ENCODE measurements around the gene MRGPRX1. TPM values are rescaled to one million over a fixed set of nuclear protein-coding genes. Genes with fewer than 3 reads are reported as not detected.
"Not testable (repeated sequence)": the region's sequence is repeated elsewhere in the genome, so short reads cannot be mapped to it uniquely, and the experiment has no call there.

MRGPRX1 gene
- not detected for total RNA-seq

DNA sequence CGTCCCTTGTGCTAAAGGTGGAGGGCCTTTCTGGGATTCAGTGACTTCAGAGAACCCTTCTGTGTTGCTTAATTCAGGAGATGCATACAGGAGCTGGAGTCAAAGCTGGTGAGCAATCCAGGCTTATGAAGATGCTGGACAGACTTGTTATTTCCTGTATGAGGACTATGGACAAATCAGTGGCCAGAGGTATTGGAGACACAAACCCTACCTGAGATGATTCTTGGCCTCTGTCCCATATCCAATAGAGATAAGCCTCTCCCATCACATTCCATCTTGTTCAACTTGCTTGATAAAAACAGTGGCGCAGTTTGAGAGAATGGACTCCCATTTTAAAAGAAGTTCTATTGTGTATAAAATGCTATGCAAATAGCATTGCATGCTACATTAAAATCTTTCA is at the start of gene MRGPRX1:
MRGPRX1 (minus strand) TSS at position 101 of the 400 bp plus-strand sequence. CDS start 4,630 bp downstream, outside the sequence.
- CTCF ChIA-PET = no interaction called here

DNA sequence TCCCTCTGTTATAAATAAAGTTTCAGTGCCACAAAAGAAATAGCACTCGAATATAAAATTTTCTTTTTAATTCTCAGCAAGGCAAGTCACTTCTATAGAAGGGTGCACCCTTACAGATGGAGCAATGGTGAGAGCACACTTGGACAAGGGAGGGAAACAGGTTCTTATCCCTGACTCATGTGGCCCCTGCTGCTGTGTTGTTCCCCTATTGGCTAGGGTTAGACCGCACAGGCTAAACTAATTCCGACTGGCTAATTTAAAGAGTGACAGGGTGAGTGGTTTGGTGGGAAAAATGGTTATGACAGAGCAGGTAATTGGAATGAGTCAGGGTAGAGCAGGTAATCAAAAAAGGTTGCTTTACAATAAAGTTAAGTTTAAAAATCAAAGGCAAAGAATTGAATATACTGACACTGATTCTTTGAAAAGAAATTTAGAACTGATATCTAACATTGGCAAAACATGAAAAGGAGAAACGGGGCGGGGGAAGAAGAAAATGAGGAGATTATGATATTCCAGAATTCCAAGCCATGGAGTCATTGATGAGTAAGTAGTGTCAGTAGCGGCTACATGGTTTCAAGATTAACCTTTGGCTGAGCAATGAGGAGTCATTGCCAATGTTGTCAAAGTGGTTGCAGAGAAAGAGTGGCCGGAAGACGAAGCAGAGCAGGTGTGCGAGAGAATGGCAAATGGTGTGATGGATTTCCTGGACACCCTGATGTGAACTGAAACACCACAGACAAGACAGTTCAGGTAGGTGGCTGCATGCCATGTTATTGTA is 48.4 kb upstream of the MRGPRX1 start:
- ChIA-PET CTCF (no interaction called here), POLR2A (no interaction called here)

More for the DNA sequence above, at the start of gene MRGPRX1:
- POLR2A ChIA-PET = no interaction called here

DNA sequence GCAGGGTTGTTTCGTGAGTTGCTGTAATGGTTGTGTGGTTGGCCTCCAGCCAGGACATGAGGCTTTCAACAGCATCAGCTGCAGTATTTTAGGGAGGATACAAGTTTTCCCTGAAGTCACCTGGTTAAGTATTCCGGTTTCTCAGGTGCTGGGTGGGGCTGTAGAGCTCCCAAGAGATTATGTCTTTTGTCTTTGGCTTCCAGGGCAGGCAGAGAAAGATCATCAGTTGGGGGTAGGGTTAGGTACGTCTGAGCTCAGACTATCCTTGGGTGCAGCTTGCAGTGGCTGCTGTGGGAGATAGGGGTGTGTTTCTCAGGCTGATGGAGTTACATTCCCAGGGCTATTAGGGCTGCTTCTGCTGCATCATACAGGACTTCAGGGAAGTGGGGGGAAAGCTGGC is 47.5 kb upstream of the MRGPRX1 start:
- CTCF ChIA-PET = no interaction called here
- POLR2A ChIA-PET = no interaction called here

DNA sequence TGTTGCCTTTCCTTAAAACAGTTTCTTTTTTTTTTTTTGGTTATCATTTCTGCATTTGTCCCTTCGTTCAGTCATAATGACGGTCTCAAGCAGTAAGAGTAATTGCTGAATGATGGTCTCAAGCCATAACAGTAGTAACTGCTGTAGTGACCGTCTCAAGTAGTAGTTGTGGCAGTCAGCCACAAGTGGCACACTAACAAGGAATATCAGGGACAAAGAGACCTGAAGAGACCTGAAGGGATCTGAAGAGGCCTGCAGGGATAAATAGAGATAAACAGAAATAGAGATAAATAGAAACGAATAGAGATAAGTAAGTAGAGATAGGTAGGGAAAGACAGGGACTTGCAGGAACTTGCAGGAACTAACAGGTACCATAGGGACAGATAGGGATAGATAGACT is 42.7 kb upstream of the MRGPRX1 start:
- CTCF ChIA-PET = no interaction called here

DNA sequence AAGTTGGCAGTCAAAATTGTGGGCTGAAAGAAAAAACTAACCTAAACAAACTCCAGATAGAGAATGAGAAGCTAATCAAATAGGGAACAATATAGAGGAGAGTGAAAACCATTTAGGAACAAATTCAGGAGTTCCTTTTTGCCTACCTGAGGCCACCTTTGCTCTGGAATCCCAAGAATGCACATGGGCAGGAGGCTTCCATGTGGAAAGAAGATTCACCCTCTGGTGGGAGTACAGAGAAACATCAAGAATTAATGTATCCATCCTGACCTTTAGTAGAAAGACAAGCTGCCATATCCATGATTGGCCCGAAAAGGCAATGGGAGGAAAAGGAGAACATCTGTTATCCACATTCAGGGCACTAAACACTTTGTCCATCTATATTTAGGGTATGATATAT is 35.0 kb upstream of the MRGPRX1 start:
- ChIA-PET POLR2A (no interaction called here), CTCF (no interaction called here)

More for the DNA sequence above, 42.7 kb upstream of the MRGPRX1 start:
- POLR2A ChIA-PET = no interaction called here

DNA sequence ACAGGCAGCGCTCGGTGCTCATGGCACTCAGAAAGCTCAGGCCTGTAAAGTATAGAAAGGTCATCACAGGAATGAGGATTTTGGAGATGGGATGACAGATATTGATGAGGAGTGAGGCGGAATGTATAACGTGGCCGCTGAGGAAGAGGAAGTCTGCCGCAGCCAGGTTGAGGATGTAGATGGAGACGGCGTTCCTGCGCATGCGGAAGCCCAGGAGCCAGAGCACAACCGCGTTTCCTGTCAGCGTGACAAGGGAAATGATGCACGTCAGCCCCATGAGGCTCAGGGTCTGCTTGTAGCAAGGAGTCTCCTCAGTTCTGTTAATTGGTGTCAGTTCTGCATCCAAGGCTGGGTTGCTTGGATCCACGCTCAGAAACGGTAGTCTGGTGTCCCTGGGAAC is 33.1 kb upstream of the MRGPRX1 start:
- POLR2A ChIA-PET = no interaction called here
- CTCF ChIA-PET = no interaction called here

DNA sequence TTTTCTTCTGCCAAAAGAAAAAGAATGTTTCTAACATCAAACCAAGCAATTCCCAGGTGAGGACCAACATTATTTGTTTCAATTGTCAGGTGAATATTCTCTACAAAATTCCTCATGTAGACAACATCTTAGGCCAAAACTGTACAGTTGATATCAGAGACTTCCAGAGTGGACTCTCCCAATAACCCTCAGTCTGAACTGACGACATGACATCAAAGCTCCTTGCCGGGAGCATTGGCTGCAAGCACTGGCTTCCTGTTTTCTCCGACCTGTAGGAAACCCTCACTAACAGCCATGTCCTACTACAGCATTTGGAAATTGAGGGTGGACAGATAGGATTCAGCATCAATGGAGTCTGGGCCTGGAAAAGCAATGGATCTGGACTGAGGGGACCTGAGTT is 30.5 kb upstream of the MRGPRX1 start:
- POLR2A ChIA-PET = no interaction called here
- CTCF ChIA-PET = no interaction called here

DNA sequence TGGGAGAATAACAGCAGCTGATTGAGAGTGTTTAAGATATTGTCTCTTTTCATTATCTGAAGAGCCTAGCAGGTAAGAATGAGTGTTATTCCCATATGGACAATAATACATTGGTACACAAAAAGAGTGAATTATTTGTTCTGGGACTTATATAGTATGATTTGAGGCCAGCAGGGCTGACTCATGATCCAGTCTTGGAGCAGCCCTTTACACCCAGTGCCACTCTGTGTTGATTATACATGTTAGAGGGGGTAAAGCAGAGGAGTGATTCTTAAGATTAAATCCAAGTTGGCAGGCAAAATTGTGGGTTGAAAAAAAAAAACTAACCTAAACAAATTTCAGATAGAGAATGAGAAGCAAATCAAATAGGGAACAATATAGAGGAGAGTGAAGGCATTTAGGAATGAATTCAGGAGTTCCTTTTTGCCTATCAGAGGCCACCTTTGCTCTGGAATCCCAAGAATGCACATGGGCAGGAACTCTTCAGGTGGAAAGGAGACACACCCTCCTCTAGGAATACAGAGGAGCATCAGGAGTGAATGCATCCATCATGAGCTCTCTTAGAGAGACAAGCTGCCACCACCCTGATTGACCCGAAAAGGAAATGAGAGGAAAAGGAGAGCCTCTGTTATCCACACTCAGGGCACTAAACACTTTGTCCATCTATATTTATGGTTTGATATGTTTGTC is 19.2 kb upstream of the MRGPRX1 start:
- ChIA-PET CTCF (no interaction called here), POLR2A (no interaction called here)

DNA sequence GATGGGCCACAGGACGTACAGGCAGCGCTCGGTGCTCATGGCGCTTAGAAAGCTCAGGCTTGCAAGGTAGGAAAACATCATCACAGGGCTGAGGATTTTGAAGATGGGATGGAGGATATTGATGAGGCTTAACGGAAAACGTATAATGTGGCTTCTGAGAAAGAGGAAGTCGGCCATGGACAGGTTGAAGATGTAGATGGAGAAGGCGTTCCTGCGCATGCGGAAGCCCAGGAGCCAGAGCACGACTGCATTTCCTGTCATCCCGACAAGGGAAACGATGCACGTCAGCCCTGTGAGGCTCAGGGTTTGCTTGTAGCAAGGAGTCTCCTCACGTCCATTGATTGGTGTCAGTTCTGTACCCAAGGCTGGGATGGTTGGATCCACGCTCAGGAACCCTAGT is 17.4 kb upstream of the MRGPRX1 start:
- ChIA-PET CTCF (no interaction called here), POLR2A (no interaction called here)

DNA sequence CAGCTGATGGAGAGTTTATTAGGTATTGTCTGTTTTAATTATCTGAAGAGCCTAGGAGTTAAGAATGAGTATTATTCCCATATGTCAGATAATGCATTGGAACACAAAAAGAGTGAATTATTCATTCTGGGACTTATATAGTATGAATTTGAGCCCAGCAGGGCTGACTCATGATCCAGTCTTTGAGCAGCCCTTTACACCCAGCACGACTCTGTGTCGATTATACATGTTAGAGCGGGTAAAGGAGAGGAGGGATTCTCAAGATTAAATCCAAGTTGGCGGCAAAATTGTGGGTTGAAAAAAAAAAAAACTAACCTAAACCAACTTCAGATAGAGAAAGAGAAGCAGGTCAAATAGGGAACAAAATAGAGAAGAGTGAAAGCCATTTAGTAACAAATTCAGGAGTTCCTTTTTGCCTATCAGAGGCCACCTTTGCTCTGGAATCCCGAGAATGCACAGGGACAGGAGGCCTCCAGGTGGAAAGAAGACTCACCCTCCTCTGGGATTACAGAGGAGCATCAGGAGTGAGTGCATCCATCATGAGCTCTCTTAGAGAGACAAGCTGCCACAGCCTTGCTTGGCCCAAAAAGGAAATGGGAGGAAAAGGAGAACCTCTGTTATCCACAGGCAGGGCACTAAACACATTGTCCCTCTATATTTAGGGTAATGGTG is 3.1 kb downstream of the MRGPRX1 start:
- ChIA-PET POLR2A (no interaction called here), CTCF (no interaction called here)

DNA sequence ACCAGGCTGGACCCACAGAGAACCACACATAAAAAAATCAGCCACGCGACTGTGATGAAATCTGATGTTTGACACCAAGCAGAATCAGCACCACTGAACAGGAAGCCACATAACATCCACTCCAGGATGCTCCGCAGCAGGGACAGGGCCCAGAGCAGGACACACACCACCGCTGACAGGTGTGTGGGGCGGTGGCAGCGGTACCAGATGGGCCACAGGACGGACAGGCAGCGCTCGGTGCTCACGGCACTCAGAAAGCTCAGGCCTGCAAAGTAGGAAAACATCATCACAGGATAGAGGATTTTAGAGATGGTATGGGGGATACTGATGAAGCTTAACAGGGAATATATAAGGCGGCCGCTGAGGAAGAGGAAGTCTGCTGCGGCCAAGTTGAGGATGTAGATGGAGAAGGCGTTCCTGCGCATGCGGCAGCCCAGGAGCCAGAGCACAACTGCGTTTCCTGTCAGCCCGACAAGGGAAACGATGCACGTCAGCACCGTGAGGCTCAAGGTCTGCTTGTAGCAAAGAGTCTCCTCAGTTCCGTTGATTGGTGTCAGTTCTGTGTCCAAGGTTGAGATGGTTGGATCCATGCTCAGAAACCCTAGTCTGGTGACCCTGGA is 4.9 kb downstream of the MRGPRX1 start:
- ChIA-PET CTCF (no interaction called here), POLR2A (no interaction called here)

DNA sequence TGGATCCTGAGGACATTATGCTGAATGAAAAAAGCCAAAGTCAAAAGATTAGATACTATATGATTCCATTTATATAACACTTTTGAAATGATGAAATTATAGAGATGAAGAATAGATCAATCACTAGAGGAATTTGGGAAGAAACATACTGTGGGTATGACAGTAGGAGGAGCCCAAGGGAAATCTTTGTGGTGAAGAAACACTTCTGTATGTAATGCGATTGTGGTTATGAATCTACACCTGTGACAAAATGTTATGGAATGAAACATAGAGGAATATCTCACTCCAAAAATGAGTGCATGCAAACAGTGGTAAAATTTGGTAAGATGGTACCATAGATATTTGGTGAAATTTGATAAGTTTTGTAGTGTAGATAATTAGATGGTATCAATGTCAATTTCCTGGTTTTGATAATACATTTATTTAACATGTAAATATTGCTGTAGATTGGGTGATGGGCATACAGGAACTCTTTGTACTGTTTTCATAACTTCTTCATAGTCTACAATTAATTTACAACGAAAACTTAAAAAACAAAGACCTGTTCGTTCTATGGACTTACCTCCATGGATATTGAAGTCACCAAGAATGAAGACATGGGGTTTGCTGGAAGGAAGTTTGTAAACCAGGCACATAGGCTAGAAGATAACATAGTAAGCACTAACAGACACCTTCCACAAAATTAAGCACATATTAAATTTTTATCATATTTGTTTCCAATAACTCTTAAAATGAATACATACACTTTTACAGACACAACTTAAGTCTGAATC is 11.5 kb downstream of the MRGPRX1 start:
- POLR2A ChIA-PET = no interaction called here
- CTCF ChIA-PET = no interaction called here

DNA sequence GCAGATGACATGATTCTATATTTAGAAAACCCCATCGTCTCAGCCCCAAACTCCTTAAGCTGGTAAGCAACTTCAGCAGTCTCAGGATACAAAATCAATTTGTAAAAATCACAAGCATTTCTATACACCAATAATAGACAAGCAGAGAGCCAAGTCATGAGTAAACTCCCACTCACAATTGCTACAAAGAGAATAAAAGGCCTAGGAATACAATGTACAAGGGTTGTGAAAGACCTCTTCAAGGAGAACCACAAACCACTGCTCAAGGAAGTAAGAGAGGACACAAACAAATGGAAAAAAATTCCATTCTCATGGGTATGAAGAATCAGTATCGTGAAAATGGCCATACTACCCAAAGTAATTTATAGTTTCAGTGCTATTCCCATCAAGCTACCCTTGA is 13.8 kb downstream of the MRGPRX1 start:
- CTCF ChIA-PET, POLR2A ChIA-PET: not testable (repeated sequence)

DNA sequence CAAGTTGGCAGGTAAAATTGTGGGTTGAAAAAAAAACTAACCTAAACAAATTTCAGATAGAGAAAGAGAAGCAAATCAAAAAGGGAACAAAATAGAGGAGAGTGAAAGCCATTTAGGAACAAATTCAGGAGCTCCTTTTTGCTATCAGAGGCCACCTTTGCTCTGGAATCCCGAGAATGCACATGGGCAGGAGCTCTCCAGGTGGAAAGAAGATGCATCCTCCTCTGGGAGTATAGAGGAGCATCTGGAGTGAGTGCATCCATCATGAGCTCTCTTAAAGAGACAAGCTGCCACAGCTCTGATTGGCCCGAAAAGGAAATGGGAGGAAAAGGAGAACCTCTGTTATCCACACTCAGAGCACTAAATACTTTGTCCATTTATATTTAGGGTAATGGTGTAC is 26.3 kb downstream of the MRGPRX1 start:
- ChIA-PET POLR2A (no interaction called here), CTCF (no interaction called here)

DNA sequence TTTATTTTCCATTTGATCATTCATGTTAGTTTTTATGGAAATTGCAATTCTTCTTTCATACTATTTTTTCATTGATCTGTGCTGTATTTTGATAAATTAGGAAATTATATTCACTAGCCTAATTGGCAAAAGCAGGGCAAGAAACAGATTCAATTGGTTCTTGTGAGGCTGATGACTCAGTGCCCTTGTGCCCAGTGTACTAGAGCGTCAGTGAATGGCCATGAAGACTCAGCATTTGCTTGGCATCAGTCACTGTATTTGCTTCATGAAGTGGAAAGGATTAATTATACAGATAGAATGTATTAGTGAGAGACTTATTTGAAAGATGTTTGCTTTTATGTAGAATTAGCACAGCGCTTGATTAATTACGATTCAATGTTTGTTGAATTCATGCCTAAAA is 31.8 kb downstream of the MRGPRX1 start:
- CTCF ChIA-PET = no interaction called here
- POLR2A ChIA-PET = no interaction called here

DNA sequence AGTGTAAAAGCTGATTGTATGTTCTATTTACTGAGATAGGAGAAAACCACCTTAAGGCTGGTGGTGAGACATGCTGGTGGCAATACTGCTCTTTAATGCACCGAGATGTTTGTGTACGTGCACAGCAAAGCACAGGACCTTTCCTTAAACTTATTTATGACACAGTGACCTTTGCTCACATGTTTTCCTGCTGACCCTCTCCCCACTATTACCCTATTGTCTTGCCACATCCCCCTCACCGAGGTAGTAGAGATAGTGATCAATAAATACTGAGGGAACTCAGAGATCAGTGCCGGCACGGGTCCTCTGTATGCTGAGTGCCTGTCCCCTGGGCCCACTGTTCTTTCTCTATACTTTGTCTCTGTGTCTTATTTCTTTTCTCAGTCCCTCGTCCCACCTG is 38.6 kb downstream of the MRGPRX1 start:
- POLR2A ChIA-PET, CTCF ChIA-PET: not testable (repeated sequence)

DNA sequence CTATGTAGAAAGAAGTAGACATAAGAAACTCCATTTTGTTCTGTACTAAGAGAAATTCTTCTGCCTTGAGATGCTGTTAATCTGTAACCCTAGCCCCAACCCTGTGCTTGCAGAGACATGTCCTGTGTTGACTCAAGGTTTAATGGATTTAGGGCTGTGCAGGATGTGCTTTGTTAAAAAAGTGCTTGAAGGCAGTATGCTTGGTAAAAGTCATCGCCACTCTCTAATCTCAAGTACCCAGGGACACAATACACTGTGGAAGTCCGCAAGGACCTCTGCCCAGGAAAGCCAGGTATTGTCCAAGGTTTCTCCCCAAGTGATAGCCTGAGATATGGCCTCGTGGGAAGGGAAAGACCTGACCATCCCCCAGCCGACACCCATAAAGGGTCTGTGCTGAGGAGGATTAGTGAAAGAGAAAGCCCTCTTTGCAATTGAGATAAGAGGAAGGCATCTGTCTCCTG is 39.0 kb downstream of the MRGPRX1 start:
- CTCF ChIA-PET = not testable (repeated sequence)

DNA sequence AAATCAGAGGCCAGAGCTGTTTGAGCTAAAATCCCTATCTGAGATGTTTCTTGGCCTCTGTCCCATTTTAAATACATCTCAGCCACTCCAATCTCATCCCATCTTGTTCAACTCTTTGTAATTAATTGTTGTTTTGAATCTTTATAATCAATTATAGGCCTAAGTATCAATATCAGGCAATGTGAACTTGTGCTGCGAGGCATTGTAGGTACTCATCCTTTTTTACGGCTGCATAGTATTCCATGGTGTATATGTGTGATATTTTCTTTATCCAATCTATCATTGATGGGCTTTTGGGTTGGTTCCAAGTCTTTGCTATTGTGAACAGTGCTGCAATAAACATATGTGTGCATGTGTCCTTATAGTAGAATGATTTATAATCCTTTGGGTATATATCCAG is 47.5 kb downstream of the MRGPRX1 start:
- POLR2A ChIA-PET, CTCF ChIA-PET: not testable (repeated sequence)

More for the DNA sequence above, 39.0 kb downstream of the MRGPRX1 start:
- POLR2A ChIA-PET = not testable (repeated sequence)

DNA sequence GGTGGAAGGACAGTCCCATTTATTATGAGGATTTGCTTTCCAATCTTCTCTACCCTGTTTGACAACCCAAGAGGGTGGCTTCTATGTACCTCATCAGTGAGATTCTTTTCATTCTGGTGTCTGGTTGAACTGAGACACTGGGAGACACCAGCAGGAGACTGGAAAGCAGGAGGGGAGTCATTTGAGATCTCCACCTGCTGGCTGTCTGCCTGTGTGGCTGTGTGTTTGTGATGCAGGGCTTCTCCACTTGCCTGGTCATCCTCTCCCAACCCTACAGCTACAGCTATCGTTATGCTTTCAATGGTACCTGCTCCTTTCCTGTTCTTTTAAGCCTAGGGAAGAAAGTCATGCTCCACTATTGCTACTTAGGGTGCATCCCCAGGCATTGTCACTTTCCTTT is 48.6 kb downstream of the MRGPRX1 start:
- ChIA-PET POLR2A (no interaction called here), CTCF (no interaction called here)
